Skeletal muscle satellite cell (primary cell): Measurements from ENCODE around the gene CST2. TPM values are rescaled to one million over a fixed set of nuclear protein-coding genes. Genes with fewer than 3 reads are reported as not detected.
"Not testable (repeated sequence)": the region's sequence is repeated elsewhere in the genome, so short reads cannot be mapped to it uniquely, and the experiment has no call there.

Source experiments
- H3K27me3 ChIP-seq: 2 replicates; pipeline ENCODE4 v1.7.0; 2013; ENCODE audit warnings: low read length; ENCODE audit not compliant: control insufficient read depth, insufficient read depth
- H3K36me3 ChIP-seq: 2 replicates; pipeline ENCODE4 v1.7.0; 2013; ENCODE audit warnings: mild to moderate bottlenecking, control low read depth, low read length; ENCODE audit not compliant: insufficient read depth
- H3K4me1 ChIP-seq: 2 replicates; pipeline ENCODE4 v1.7.0; 2013; ENCODE audit warnings: low read length; ENCODE audit not compliant: control insufficient read depth, insufficient read depth
- H3K4me2 ChIP-seq: 2 replicates; pipeline ENCODE4 v1.7.0; 2013; ENCODE audit warnings: mild to moderate bottlenecking, low read length
- H3K4me3 ChIP-seq: 2 replicates; pipeline ENCODE4 v1.7.0; 2013; ENCODE audit warnings: low read length
- H3K9ac ChIP-seq: 2 replicates; pipeline ENCODE4 v1.7.0; 2013; ENCODE audit warnings: mild to moderate bottlenecking, low read depth, low read length, moderate library complexity
- H3K9me3 ChIP-seq: replicated peaks from 2 replicates; pipeline ENCODE4 v1.7.0; 2013; ENCODE audit warnings: mild to moderate bottlenecking, control low read depth, low read length
- total RNA-seq: library from RNA; depleted of rRNA; stranded (reverse); fragments of >200 nt; gene quantifications from 2 replicates; pipeline ENCODE4 v1.2.3, GENCODE V29; 2012; rRNA removed

Gene CST2
- not detected in 2 replicates for total RNA-seq

DNA sequence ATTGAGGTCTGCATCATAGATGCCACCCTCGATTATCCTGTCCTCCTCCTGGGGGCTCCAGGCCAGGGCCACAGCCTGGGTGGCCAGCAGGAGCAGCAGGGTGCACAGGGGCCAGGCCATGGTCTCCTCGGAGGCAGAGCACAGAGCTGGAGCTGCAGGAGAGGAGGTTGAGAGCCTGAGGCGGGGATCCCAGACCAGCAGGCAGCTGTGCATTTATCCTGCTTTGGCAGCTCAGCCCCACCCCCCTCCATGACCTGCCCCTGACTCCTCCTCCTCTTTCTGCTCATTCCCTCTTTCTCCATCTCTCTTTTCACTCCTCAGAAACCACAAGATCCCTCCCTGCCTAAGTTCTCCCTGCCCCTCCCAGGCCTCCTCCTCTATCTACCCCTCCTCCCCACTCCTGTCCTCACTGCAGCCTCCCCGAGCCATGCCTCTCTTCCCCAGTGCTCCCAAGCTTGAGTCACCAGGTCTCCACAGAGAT lies at the start of gene CST2:
Gene CST2 (minus strand): TSS at position 189 of the 481 bp plus-strand sequence. CDS start 69 bp downstream, at position 120.
- Histone ChIP-seq H3K4me3 (no peak within 1 kb of the TSS), H3K36me3 (no peaks in the 10 kb centered on the region), H3K9ac (no peak within 1 kb of the TSS), H3K4me2 (no peak within 1 kb of the TSS), H3K9me3 (no peaks in the 10 kb centered on the region), H3K4me1 (no peaks in the 10 kb centered on the region), H3K27me3 (no peaks in the 10 kb centered on the region)

GRCh38 chr20:23875606-23876237 lies 49.2 kb upstream of the CST2 start:
- Histone ChIP-seq H3K9me3 (no peaks in the 10 kb centered on the region), H3K4me1 (no peaks in the 10 kb centered on the region), H3K27me3 (no peaks in the 10 kb centered on the region), H3K36me3 (no peaks in the 10 kb centered on the region), H3K4me3 (no peak overlapping the region), H3K9ac (no peak overlapping the region), H3K4me2 (no peak overlapping the region)

DNA sequence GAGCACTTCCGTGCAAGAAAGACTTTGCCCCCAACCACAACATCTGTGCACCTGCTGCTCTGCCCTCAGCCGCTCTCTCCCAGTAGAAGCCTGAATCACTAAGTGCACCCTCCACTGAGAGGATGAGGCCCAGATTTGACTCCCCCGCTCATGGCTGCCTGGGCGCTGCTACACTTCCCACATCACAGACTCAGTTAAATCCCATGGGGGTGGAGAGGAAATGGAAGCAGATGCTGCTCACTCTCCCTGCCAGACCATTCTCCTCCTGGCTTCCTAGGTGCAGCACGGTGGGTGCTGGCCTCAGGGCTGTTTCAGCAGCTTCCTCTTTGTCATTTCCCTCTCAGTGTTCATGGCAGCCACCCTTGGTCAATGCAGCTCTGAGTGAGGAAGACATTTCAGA lies 48.2 kb upstream of the CST2 start:
- H3K4me2 ChIP-seq, result no peak overlapping the region
- H3K27me3 ChIP-seq, result no peaks in the 10 kb centered on the region
- no peak overlapping the region for H3K9ac ChIP-seq
- H3K9me3 ChIP-seq, result no peaks in the 10 kb centered on the region
- no peaks in the 10 kb centered on the region for H3K36me3 ChIP-seq
- H3K4me1 ChIP-seq, result no peaks in the 10 kb centered on the region
- no peak overlapping the region for H3K4me3 ChIP-seq

DNA sequence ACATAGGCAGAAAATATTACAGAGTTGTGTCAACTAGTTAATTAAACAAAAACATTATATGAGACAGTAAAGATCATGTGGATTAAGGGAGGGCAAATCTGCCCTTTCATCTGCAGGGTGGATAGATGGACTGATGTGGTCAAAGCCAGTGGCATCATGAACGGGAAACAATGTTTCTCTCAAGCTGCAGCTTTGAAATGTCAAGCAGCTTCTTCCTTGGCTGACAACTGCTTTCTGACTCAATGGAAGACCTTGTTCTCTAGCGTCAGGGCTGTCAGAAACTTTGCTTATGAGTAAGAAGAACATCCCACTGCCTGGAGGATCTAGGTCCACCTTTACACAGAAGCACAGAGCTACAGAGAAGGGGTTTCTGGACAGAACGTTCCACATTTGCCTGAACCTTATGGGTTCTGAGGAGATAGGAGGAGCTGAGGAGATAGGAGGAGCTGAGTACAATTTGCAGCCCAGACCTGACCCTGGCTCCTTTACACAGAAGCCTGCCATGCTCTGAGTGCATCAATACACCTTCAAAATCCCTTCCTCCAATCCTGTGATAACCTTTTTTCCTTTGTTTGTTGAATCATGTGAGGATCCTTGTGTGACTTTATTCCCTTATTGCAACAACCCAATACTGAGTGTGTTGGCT lies 47.0 kb upstream of the CST2 start:
- Histone ChIP-seq H3K9me3 (no peaks in the 10 kb centered on the region), H3K4me1 (no peaks in the 10 kb centered on the region), H3K27me3 (no peaks in the 10 kb centered on the region), H3K4me2 (no peak overlapping the region), H3K4me3 (no peak overlapping the region), H3K36me3 (no peaks in the 10 kb centered on the region), H3K9ac (no peak overlapping the region)

DNA sequence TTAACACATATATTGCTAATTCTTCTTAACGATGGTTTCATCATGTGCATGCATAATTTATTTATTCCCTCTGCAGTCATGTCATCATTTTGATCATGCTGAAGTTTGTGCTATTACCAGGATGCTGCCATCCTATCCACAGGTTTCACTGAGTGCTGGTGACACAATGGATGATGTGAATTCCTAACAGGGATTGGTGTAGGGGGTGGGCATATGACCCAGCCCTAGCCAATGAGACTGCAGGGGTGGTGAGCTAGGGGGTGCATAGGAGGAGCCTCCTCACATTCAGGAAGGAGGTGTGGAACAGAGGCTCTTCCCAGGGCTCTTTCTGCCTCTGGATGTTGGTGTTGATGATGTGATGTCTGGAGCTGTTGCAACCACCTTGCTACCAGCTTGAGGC lies 45.5 kb upstream of the CST2 start:
- no peak overlapping the region for H3K4me3 ChIP-seq
- no peak overlapping the region for H3K9ac ChIP-seq
- H3K9me3 ChIP-seq, result no peaks in the 10 kb centered on the region
- H3K27me3 ChIP-seq, result no peaks in the 10 kb centered on the region
- H3K4me1 ChIP-seq, result no peaks in the 10 kb centered on the region
- no peak overlapping the region for H3K4me2 ChIP-seq
- H3K36me3 ChIP-seq, result no peaks in the 10 kb centered on the region

DNA sequence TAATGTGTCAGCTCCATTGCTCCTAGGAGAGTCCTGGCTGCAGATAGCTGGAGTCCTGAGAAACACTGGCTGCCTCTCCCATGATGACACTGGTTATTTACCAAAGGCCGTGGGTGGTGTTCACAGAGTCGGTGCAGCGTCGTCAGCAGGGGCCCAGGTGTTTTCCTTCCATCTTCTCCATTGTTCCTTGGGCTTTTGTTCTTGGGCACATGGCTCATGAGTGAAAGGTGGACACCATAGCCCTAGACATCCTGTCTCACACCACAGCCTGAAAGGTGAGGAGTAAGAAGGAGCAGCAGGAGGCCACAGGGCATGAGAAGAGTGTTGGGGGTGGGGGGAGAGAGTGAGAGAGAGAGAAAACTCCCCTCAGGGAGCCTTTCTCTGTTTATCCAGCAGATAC lies 43.9 kb upstream of the CST2 start:
- no peaks in the 10 kb centered on the region for H3K4me1 ChIP-seq
- no peak overlapping the region for H3K4me3 ChIP-seq
- no peaks in the 10 kb centered on the region for H3K27me3 ChIP-seq
- H3K4me2 ChIP-seq, result no peak overlapping the region
- H3K9me3 ChIP-seq, result no peaks in the 10 kb centered on the region
- no peaks in the 10 kb centered on the region for H3K36me3 ChIP-seq
- no peak overlapping the region for H3K9ac ChIP-seq

DNA sequence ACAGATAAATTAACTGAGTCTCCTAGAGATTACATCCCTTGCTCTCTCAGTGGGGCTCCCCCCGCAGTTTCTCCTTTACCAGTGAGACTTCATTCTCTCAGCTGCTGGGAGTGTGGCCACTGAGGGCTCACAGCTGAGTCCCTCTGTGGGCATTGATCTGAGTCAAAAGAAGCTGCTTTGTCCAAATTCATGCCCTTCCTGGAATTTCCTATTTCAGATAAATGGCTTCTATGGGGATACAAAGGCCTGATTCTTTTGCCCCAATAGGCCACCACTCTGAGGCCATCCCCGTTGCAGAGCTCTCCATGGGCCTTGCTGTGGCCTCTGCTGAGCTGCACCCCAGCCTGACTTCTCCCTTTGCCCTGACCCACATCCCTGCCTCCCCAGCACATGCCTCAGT lies 43.0 kb upstream of the CST2 start:
- Histone ChIP-seq H3K4me1 (no peaks in the 10 kb centered on the region), H3K4me3 (no peak overlapping the region), H3K27me3 (no peaks in the 10 kb centered on the region), H3K4me2 (no peak overlapping the region), H3K36me3 (no peaks in the 10 kb centered on the region), H3K9ac (no peak overlapping the region), H3K9me3 (no peaks in the 10 kb centered on the region)

- Histone ChIP-seq H3K4me3 (no peak overlapping the region), H3K4me1 (no peaks in the 10 kb centered on the region), H3K4me2 (no peak overlapping the region)
These were observed 41.8 kb upstream of the CST2 start for GRCh38 chr20:23868321-23868720.

DNA sequence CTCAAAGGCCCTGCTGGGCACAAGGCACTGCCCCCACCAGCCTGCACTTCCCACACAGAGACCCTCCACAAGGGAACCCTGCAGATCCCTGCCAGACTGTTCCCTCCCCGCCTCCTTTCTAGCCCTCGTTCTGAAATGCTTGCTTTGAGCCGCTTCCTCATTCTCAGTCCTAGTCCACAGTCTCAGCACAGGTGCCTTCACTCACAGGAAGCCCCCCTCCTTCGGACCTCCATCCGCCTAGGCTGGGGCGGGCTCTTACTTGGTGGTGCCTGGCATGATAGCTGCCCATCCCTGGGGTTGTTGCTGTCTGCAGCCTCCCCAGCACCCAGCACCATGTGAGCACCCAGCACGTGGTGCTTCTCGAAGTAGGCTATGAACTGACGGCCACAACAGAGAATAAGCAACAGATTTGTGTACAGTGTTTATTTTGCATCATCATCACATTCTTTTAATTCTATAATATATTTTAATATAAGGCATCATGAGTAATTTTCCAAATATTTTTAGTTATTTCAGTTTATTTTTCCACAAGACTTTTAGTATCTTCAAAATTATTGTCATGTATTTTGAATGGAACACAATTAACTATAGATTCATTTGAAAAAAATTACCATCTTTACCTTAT lies 40.7 kb upstream of the CST2 start:
- H3K36me3 ChIP-seq, result no peaks in the 10 kb centered on the region
- H3K4me3 ChIP-seq, result no peak overlapping the region
- H3K27me3 ChIP-seq, result no peaks in the 10 kb centered on the region
- H3K9me3 ChIP-seq, result no peaks in the 10 kb centered on the region
- H3K4me1 ChIP-seq, result no peaks in the 10 kb centered on the region
- no peak overlapping the region for H3K9ac ChIP-seq
- H3K4me2 ChIP-seq, result no peak overlapping the region

More at GRCh38 chr20:23868321-23868720, 41.8 kb upstream of the CST2 start:
- H3K9me3 ChIP-seq, result no peaks in the 10 kb centered on the region
- H3K27me3 ChIP-seq, result no peaks in the 10 kb centered on the region
- H3K9ac ChIP-seq, result no peak overlapping the region
- H3K36me3 ChIP-seq, result no peaks in the 10 kb centered on the region

DNA sequence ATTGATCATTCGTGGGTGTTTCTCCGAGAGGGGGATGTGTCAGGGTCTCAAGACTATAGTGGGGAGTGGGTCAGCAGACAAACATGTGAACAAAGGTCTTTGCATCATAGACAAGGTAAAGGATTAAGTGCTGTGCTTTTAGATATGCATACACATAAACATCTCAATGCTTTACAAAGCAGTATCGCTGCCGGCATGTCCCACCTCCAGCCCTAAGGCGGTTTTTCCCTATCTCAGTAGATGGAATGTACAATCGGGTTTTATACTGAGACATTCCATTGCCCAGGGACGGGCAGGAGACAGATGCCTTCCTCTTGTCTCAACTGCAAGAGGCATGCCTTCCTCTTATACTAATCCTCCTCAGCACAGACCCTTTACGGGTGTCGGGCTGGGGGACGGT lies 34.2 kb upstream of the CST2 start:
- not testable (repeated sequence) for H3K36me3 ChIP-seq, H3K4me1 ChIP-seq, H3K9ac ChIP-seq, H3K9me3 ChIP-seq, H3K4me3 ChIP-seq, H3K27me3 ChIP-seq, H3K4me2 ChIP-seq

GRCh38 chr20:23857962-23858595 lies 31.6 kb upstream of the CST2 start:
- Histone ChIP-seq H3K4me2 (no peak overlapping the region), H3K9ac (no peak overlapping the region), H3K4me1 (no peaks in the 10 kb centered on the region), H3K27me3 (no peaks in the 10 kb centered on the region), H3K4me3 (no peak overlapping the region), H3K9me3 (no peaks in the 10 kb centered on the region), H3K36me3 (no peaks in the 10 kb centered on the region)
